Thoracic aorta (tissue), 2 donors: ENCODE measurements around the gene ORM2. TPM values are rescaled to one million over a fixed set of nuclear protein-coding genes. Genes with fewer than 3 reads are reported as not detected.
A peak's percentile ranks its signal among the peaks of the same experiment; 100 is the strongest.

ENCODE experiments used
- ATAC-seq: fragments of 150-250 bp; one replicate; pipeline ENCODE4 v1.8.0; 2017; ENCODE audit warnings: low read depth; ENCODE audit not compliant: insufficient number of reproducible peaks, low FRiP score
- DNase-seq: peaks from one replicate; pipeline ENCODE4 v3.0.0-alpha.2; 2020; ENCODE audit warnings: low spot score
- H3K27ac ChIP-seq, 2 donors: fragments of 200-600 bp; sonication (generic); 1 replicate in 1 of 2; 2 replicates in 1 of 2; pipeline ENCODE4 v1.5.1; 2016; ENCODE audit warnings: mild to moderate bottlenecking in 2 of 2, moderate library complexity in 2 of 2
- H3K27me3 ChIP-seq: fragments of 200-600 bp; sonication (generic); replicated peaks from 2 replicates; pipeline ENCODE4 v1.6.0; 2016; ENCODE audit warnings: mild to moderate bottlenecking; ENCODE audit not compliant: insufficient read depth
- H3K36me3 ChIP-seq: fragments of 200-600 bp; sonication (generic); one replicate; pipeline ENCODE4 v1.5.1; 2016
- H3K4me1 ChIP-seq, 2 donors: fragments of 200-600 bp; sonication (generic); 1 replicate in 1 of 2; 2 replicates in 1 of 2; pipeline versions ENCODE4 v1.5.1 to v1.6.0; 2016; ENCODE audit warnings: low read depth in 2 of 2, mild to moderate bottlenecking in 1 of 2; ENCODE audit not compliant: control insufficient read depth in 1 of 2
- H3K4me3 ChIP-seq: fragments of 200-600 bp; sonication (generic); 2 replicates; pipeline ENCODE4 v1.5.1; 2016; ENCODE audit warnings: mild to moderate bottlenecking
- H3K9me3 ChIP-seq: fragments of 200-600 bp; sonication (generic); 2 replicates; pipeline ENCODE4 v1.5.1; 2016
- total RNA-seq, 2 donors: library from RNA; depleted of rRNA; stranded (reverse); fragments of >200 nt; gene quantifications; one replicate each; pipeline versions ENCODE4 v1.1.0 to v1.2.3, GENCODE V29; 2016
- TF ChIP-seq, protein P1 (sequence below): fragments of 200-600 bp; sonication (generic); IDR thresholded peaks from one replicate; pipeline ENCODE4 v1.5.1; 2019; ENCODE audit warnings: antibody characterized with exemption

ORM2 gene
- total RNA-seq, 2 donors from 2014 or later: not detected

DNA sequence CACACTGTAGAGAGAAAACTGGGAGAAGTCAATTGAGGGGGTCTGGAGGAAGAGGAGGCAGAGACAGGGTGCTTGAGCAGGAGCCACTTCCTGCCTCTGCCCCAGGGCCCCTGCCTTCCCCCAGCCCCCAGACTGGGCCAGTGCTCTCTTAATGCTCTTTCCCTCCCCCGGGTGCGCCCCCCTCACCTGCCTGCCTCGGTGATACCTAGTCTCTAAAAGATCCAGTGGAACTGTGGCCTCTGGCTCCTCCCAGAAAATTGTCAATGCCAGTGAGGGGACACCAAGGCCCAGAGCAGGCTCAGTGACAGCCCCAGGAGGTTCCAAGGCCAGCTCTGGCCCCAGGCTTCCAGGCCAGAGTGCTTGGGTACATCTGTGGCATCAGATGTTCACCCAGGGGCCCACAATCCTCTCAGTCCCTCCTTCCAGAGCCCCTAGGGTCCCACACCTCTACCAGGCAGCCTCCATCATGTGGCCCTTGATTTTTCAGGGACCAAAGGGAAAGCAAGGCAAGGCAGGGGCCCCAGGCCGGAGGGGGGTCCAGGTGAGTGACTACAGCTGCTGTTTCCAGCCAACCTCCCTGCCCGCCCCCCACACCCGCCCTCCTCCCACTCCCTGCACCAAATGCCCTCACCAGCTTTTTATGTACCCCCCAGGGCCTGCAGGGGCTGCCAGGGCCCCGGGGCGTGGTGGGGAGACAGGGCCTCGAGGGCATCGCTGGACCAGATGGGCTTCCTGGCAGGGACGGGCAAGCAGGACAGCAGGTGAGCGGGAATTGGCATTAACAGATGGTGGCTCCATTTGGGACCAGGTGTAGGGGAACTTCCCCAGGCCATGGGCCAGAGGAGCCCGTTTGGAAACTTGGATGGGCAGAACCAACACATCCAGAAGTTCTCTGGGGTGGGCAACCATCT, 39.8 kb upstream of the ORM2 start:
- Histone ChIP-seq H3K27ac (no peak overlapping the region), H3K4me1 (peaks cover 6 to 26% of the 10 kb centered on the region in 2 donors), H3K36me3 (peaks cover 10% of the 10 kb centered on the region), H3K27me3 (no peaks in the 10 kb centered on the region), H3K9me3 (peaks cover 4% of the 10 kb centered on the region), H3K4me3 (no peak overlapping the region)
- ATAC-seq (no peak), DNase-seq (no peak)
- TF ChIP-seq, protein P1, sequence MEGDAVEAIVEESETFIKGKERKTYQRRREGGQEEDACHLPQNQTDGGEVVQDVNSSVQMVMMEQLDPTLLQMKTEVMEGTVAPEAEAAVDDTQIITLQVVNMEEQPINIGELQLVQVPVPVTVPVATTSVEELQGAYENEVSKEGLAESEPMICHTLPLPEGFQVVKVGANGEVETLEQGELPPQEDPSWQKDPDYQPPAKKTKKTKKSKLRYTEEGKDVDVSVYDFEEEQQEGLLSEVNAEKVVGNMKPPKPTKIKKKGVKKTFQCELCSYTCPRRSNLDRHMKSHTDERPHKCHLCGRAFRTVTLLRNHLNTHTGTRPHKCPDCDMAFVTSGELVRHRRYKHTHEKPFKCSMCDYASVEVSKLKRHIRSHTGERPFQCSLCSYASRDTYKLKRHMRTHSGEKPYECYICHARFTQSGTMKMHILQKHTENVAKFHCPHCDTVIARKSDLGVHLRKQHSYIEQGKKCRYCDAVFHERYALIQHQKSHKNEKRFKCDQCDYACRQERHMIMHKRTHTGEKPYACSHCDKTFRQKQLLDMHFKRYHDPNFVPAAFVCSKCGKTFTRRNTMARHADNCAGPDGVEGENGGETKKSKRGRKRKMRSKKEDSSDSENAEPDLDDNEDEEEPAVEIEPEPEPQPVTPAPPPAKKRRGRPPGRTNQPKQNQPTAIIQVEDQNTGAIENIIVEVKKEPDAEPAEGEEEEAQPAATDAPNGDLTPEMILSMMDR: no peak

GRCh38 chr9:114290561-114290986, 39.1 kb upstream of the ORM2 start:
- TF ChIP-seq, protein P1: no peak
- Histone ChIP-seq H3K27me3 (no peaks in the 10 kb centered on the region), H3K4me1 (peaks cover 1 to 20% of the 10 kb centered on the region in 2 donors), H3K27ac (no peak overlapping the region), H3K9me3 (peaks cover 7% of the 10 kb centered on the region), H3K4me3 (no peak overlapping the region), H3K36me3 (peaks cover 15% of the 10 kb centered on the region)
- no peak for ATAC-seq
- peak; percentile 1 for DNase-seq

- Histone ChIP-seq H3K4me1 (peaks cover 0 to 15% of the 10 kb centered on the region in 2 donors), H3K36me3 (peaks cover 15% of the 10 kb centered on the region), H3K27ac (no peak overlapping the region), H3K27me3 (no peaks in the 10 kb centered on the region), H3K9me3 (peaks cover 7% of the 10 kb centered on the region), H3K4me3 (no peak overlapping the region)
- DNase-seq (peak; percentile 36), ATAC-seq (no peak)
- TF ChIP-seq, protein P1: peak; percentile 99
These were observed 38.6 kb upstream of the ORM2 start for GRCh38 chr9:114291064-114291474.

DNA sequence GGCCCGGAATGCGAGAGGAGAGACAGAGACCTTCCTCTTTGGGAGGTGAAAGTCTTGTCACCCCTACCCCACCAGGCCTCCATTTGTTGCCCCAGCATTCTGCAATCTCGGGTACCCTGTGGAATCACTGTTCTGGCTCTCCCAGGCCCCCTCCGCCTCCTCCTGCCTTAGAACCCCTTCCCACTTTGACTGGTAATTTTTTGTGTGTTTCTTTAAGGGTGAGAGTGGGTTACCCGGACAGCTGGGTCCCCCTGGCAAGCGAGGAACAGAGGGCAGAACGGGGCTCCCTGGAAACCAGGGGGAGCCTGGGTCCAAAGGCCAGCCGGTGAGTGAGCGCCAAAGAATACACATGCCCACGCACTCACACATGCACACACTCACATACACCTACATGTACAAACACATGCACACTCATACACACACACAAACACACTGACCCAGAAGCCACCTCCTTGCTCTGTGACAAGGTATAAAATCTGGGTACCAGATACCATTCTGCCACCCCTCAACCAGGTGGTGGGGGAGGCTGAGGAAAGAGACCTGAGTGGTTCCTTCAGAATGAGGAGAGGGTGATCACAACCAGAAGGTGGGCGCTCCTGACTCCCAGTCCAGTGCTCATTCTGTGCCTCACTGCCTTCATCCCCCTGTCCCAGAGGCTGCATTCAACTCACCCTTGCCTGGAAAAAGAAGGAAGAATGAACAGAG, 37.6 kb upstream of the ORM2 start:
- Histone ChIP-seq H3K27me3 (no peaks in the 10 kb centered on the region), H3K9me3 (peaks cover 7% of the 10 kb centered on the region), H3K27ac (no peak overlapping the region), H3K4me3 (no peak overlapping the region), H3K36me3 (peaks cover 17% of the 10 kb centered on the region), H3K4me1 (peaks cover 0 to 14% of the 10 kb centered on the region in 2 donors)
- no peak for ATAC-seq
- DNase-seq: peak; percentile 1
- TF ChIP-seq, protein P1: no peak

- Histone ChIP-seq H3K36me3 (peaks cover 31% of the 10 kb centered on the region), H3K27ac (no peak overlapping the region), H3K27me3 (no peaks in the 10 kb centered on the region), H3K4me1 (peaks cover 0 to 5% of the 10 kb centered on the region in 2 donors), H3K4me3 (no peak overlapping the region), H3K9me3 (peaks cover 7% of the 10 kb centered on the region)
- ATAC-seq (no peak), DNase-seq (no peak)
- TF ChIP-seq, protein P1: no peak
These were observed 35.0 kb upstream of the ORM2 start for GRCh38 chr9:114294664-114295063.
